Right lobe of liver (tissue), 6 donors: Measurements from ENCODE around the gene LTO1. TPM values are rescaled to one million over a fixed set of nuclear protein-coding genes. Genes with fewer than 3 reads are reported as not detected.
A peak's percentile ranks its signal among the peaks of the same experiment; 100 is the strongest.
"Not testable (repeated sequence)": the region's sequence is repeated elsewhere in the genome, so short reads cannot be mapped to it uniquely, and the experiment has no call there.

Source experiments
- ATAC-seq, 4 donors: fragments of 200-7000 bp; cut with Tn5 transposase; one replicate each; pipeline ENCODE4 v1.9.1; 2020; ENCODE audit warnings: mild to moderate bottlenecking in 4 of 4, moderate library complexity in 4 of 4
- DNase-seq, 3 donors: peaks; one replicate each; pipeline ENCODE4 v3.0.0-alpha.2; 2020
- H3K27ac ChIP-seq, 3 donors: fragments of 200-600 bp; one replicate each; pipeline ENCODE4 v1.8.0; 2022
- H3K27me3 ChIP-seq, 2 donors: fragments of 200-600 bp; one replicate each; pipeline ENCODE4 v1.8.0; 2022
- H3K36me3 ChIP-seq, 4 donors: fragments of 200-600 bp; sonication (generic) in 1 of 4; one replicate each; pipeline versions ENCODE4 v1.5.1 to v1.8.0; 2017 to 2022; ENCODE audit warnings: control low read depth in 1 of 4
- H3K4me1 ChIP-seq, 4 donors: fragments of 200-600 bp; sonication (generic) in 1 of 4; one replicate each; pipeline versions ENCODE4 v1.5.1 to v1.8.0; 2017 to 2022; ENCODE audit warnings: control low read depth in 1 of 4
- H3K4me3 ChIP-seq, 3 donors: fragments of 200-600 bp; one replicate each; pipeline ENCODE4 v1.8.0; 2022
- H3K9me3 ChIP-seq, 4 donors: fragments of 200-600 bp; sonication (generic) in 1 of 4; one replicate each; pipeline versions ENCODE4 v1.5.1 to v1.8.0; 2017 to 2022; ENCODE audit warnings: control low read depth in 1 of 4
- CTCF ChIP-seq, 4 donors: fragments of 200-600 bp in 3 of 4; fragments of 450-650 bp in 1 of 4; IDR thresholded peaks; one replicate each; pipeline versions ENCODE4 v1.5.1 to v1.8.0; 2016 to 2022; ENCODE audit warnings: antibody characterized with exemption in 4 of 4, mild to moderate bottlenecking in 2 of 4
- POLR2A ChIP-seq: fragments of 450-650 bp; IDR thresholded peaks from one replicate; pipeline ENCODE4 v1.6.1; 2017; ENCODE audit warnings: antibody characterized with exemption, mild to moderate bottlenecking
- WGBS: methylation state at CpG from one replicate; pipeline ENCODE4 v1.1.6; 2018; ENCODE audit warnings: low coverage, low lambda C conversion rate; ENCODE audit not compliant: insufficient coverage; ENCODE audit errors: missing lambda C conversion rate; 5-methylcytosine and 5-hydroxymethylcytosine counted together
- intact Hi-C, 2 donors: fragments of 100-400 bp; cut with DNase I; formaldehyde crosslinking; loops; one replicate each; pipeline versions ENCODE4 v1.11.2 to v1.14.1; 2022
- total RNA-seq, 6 experiments: library from RNA; depleted of rRNA in 2 of 6; stranded (reverse); fragments of >200 nt in 2 of 6; fragmentation: NEBNext Ultra II Directional in 3 of 6; extraction: Animal tissue kit (Norgen Biotek cat#: 25700) in 3 of 6; gene quantifications; one replicate each; pipeline versions ENCODE4 v1.1.0 to v1.2.4, GENCODE V29; 2016 to 2023
- donor health status: DM: no; HTN: yes; CAD: no.
- donor health status: DM: no; HTN: no; CAD: no.
- donor health status: DM: no; HTN: no; CAD: no.
- donor health status: DM: no; HTN: yes; CAD: no.
- donor health status: DM: no; HTN: yes; CAD: no.

The LTO1 gene
- total RNA-seq, 6 experiments from 2014 or later, result 4.1 to 7.9 (median 5.6) TPM

- TF ChIP-seq POLR2A (no peak), CTCF (IDR thresholded peaks at IDR 0.05) (no peak)
- intact Hi-C loops, result loop anchor here in 1 of 2 donors (5.0 kb wide), 1 partner anchor 198 kb away; no protein-coding TSS in a partner anchor
- 78% methylated on average over 5 of the region's 5 CpGs for WGBS
Measured at GRCh38 chr11:69689484-69690319, 14.5 kb upstream of the LTO1 start.

GRCh38 chr11:69687969-69688771 is 13.0 kb upstream of the LTO1 start:
- not testable (repeated sequence) for H3K9me3 ChIP-seq, H3K4me1 ChIP-seq, H3K4me3 ChIP-seq, H3K27ac ChIP-seq, H3K36me3 ChIP-seq, H3K27me3 ChIP-seq, DNase-seq
- intact Hi-C loops, result loop anchor here in 1 of 2 donors (5.0 kb wide), 1 partner anchor 199 kb away; no protein-coding TSS in a partner anchor
- ATAC-seq, result peak in 2 of 4 donors; percentile 14 to 32
- 50% methylated on average over 5 of the region's 5 CpGs for WGBS

More at GRCh38 chr11:69689484-69690319, 14.5 kb upstream of the LTO1 start:
- ATAC-seq (peak in 1 of 4 donors; percentile 52), DNase-seq (no peak)
- no peaks in the 10 kb centered on the region for H3K36me3 ChIP-seq
- H3K4me3 ChIP-seq, result no peak overlapping the region
- H3K9me3 ChIP-seq, result no peaks in the 10 kb centered on the region
- no peaks in the 10 kb centered on the region for H3K27me3 ChIP-seq
- H3K27ac ChIP-seq, result no peak overlapping the region
- H3K4me1 ChIP-seq, result peaks cover 0 to 6% (median 0%) of the 10 kb centered on the region in 4 donors

DNA sequence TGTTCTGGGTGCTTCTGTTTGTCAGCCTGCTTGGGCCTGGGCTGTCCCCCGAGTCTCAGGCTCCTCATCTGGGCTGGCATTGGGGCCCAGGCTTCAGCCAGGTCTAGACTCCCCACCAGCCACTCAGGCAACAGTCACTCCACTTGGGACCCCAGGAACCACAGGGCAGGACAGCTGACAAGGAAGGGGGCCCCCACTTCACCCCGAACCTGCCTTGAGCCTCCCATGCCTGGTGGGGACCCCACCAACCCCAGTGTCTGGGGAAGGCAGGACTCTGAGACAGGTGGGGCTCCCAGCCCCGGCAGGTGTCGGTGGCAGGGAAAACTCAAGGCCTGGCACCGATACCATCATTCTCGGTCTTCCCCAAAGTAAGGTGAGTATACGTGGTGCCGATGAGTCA is 11.7 kb upstream of the LTO1 start:
- Histone ChIP-seq H3K36me3 (no peaks in the 10 kb centered on the region), H3K27me3 (no peaks in the 10 kb centered on the region), H3K4me1 (peaks cover 0 to 6% (median 0%) of the 10 kb centered on the region in 4 donors), H3K4me3 (no peak overlapping the region), H3K27ac (no peak overlapping the region), H3K9me3 (no peaks in the 10 kb centered on the region)
- whole genome bisulfite sequencing, result 80% methylated on average over 1 of the region's 8 CpGs
- TF ChIP-seq CTCF (IDR thresholded peaks at IDR 0.05) (no peak), POLR2A (no peak)
- intact Hi-C loops, result loop anchor here in 1 of 2 donors (5.0 kb wide), 1 partner anchor 200 kb away; no protein-coding TSS in a partner anchor
- DNase-seq (no peak), ATAC-seq (no peak)

- DNase-seq (no peak), ATAC-seq (no peak)
- no peak overlapping the region for H3K27ac ChIP-seq
- H3K36me3 ChIP-seq, result no peaks in the 10 kb centered on the region
- no peaks in the 10 kb centered on the region for H3K27me3 ChIP-seq
- intact Hi-C loops, result loop anchor here in 1 of 2 donors (5.0 kb wide), 1 partner anchor 201 kb away; no protein-coding TSS in a partner anchor
- H3K9me3 ChIP-seq, result no peaks in the 10 kb centered on the region
- no peak for TF ChIP-seq CTCF (IDR thresholded peaks at IDR 0.05)
- WGBS, result 80% methylated on average over 2 of the region's 13 CpGs
- peaks cover 0 to 6% (median 0%) of the 10 kb centered on the region in 4 donors for H3K4me1 ChIP-seq
- H3K4me3 ChIP-seq, result no peak overlapping the region
Measured at GRCh38 chr11:69686452-69686851, 11.3 kb upstream of the LTO1 start.
